Measurements from ENCODE around the gene CACHD1. TPM values are rescaled to one million over a fixed set of nuclear protein-coding genes. Genes with fewer than 3 reads are reported as not detected.

The CACHD1 gene
- total RNA-seq, 2 experiments from 2014 or later: not detected

GRCh38 chr1:64570267-64570855, 100.4 kb downstream of the CACHD1 start:
- Histone ChIP-seq H3K4me3 (ENCODE audit: low read depth, low read length, poor library complexity, severe bottlenecking) (no peak overlapping the region), H2AFZ (ENCODE audit: low read length) (no peak overlapping the region), H3K9me2 (ENCODE audit: insufficient read depth, low read length) (no peaks in the 10 kb centered on the region), H3K9me3 (ENCODE audit: low read length) (no peaks in the 10 kb centered on the region), H3K4me2 (ENCODE audit: low read length) (no peak overlapping the region), H3K27ac (ENCODE audit: low read depth, low read length, poor library complexity, severe bottlenecking) (no peak overlapping the region), H3K79me2 (ENCODE audit: insufficient read depth, low read depth, low read length) (no peaks in the 10 kb centered on the region), H3K36me3 (ENCODE audit: insufficient read depth, low read length) (no peaks in the 10 kb centered on the region), H3K4me1 (ENCODE audit: insufficient read depth, low read length, poor library complexity, severe bottlenecking) (no peaks in the 10 kb centered on the region), H4K20me1 (ENCODE audit: insufficient read depth, low read length) (no peaks in the 10 kb centered on the region)
- DNase-seq (ENCODE audit: low spot score): no peak
- ChIA-PET CTCF (ENCODE audit: unreplicated experiment) (no interaction called here), POLR2A (interaction anchor here (0.7 kb wide), 1 partner anchor 1408 kb away, joined by 3 read pairs; no protein-coding TSS in a partner anchor)
- intact Hi-C loops (cut with micrococcal nuclease; ENCODE audit: unreplicated experiment): no loop called here
- no peak for TF ChIP-seq EZH2phosphoT487 (IDR thresholded peaks at IDR 0.05; ENCODE audit: borderline replicate concordance, low read depth, low read length)
- no peak for TF ChIP-seq CTCF (conservative IDR thresholded peaks at IDR 0.05; ENCODE audit: low read length)
- no TSS peak for BruUV-seq (replicated peaks)

- Histone ChIP-seq H2AFZ (ENCODE audit: low read length) (no peak overlapping the region), H3K79me2 (ENCODE audit: insufficient read depth, low read depth, low read length) (no peaks in the 10 kb centered on the region), H3K9me2 (ENCODE audit: insufficient read depth, low read length) (no peaks in the 10 kb centered on the region), H4K20me1 (ENCODE audit: insufficient read depth, low read length) (no peaks in the 10 kb centered on the region), H3K4me2 (ENCODE audit: low read length) (no peak overlapping the region), H3K27ac (ENCODE audit: low read depth, low read length, poor library complexity, severe bottlenecking) (no peak overlapping the region), H3K9me3 (ENCODE audit: low read length) (no peaks in the 10 kb centered on the region), H3K36me3 (ENCODE audit: insufficient read depth, low read length) (no peaks in the 10 kb centered on the region), H3K4me1 (ENCODE audit: insufficient read depth, low read length, poor library complexity, severe bottlenecking) (no peaks in the 10 kb centered on the region), H3K4me3 (ENCODE audit: low read depth, low read length, poor library complexity, severe bottlenecking) (no peak overlapping the region)
- ChIA-PET CTCF (ENCODE audit: unreplicated experiment) (no interaction called here), POLR2A (no interaction called here)
- TF ChIP-seq EZH2phosphoT487 (IDR thresholded peaks at IDR 0.05; ENCODE audit: borderline replicate concordance, low read depth, low read length) (no peak), CTCF (conservative IDR thresholded peaks at IDR 0.05; ENCODE audit: low read length) (no peak)
- DNase-seq (ENCODE audit: low spot score): no peak
- intact Hi-C loops (cut with micrococcal nuclease; ENCODE audit: unreplicated experiment): no loop called here
- BruUV-seq (replicated peaks): no TSS peak
These were observed 102.4 kb downstream of the CACHD1 start for GRCh38 chr1:64572222-64572900.

GRCh38 chr1:64574301-64574700, 104.4 kb downstream of the CACHD1 start:
- Histone ChIP-seq H2AFZ (ENCODE audit: low read length) (no peak overlapping the region), H3K9me3 (ENCODE audit: low read length) (no peaks in the 10 kb centered on the region), H3K27ac (ENCODE audit: low read depth, low read length, poor library complexity, severe bottlenecking) (no peak overlapping the region), H3K4me2 (ENCODE audit: low read length) (no peak overlapping the region), H3K4me1 (ENCODE audit: insufficient read depth, low read length, poor library complexity, severe bottlenecking) (no peaks in the 10 kb centered on the region), H3K79me2 (ENCODE audit: insufficient read depth, low read depth, low read length) (no peaks in the 10 kb centered on the region), H3K4me3 (ENCODE audit: low read depth, low read length, poor library complexity, severe bottlenecking) (no peak overlapping the region), H4K20me1 (ENCODE audit: insufficient read depth, low read length) (no peaks in the 10 kb centered on the region), H3K9me2 (ENCODE audit: insufficient read depth, low read length) (no peaks in the 10 kb centered on the region), H3K36me3 (ENCODE audit: insufficient read depth, low read length) (no peaks in the 10 kb centered on the region)
- intact Hi-C loops (cut with micrococcal nuclease; ENCODE audit: unreplicated experiment): no loop called here
- CTCF ChIA-PET (ENCODE audit: unreplicated experiment): no interaction called here
- no TSS peak for BruUV-seq (replicated peaks)
- no peak for TF ChIP-seq CTCF (conservative IDR thresholded peaks at IDR 0.05; ENCODE audit: low read length)
- no peak for TF ChIP-seq EZH2phosphoT487 (IDR thresholded peaks at IDR 0.05; ENCODE audit: borderline replicate concordance, low read depth, low read length)
- DNase-seq (ENCODE audit: low spot score): no peak
- POLR2A ChIA-PET: interaction anchor here (0.7 kb wide), 1 partner anchor 24 kb away, joined by 3 read pairs; no protein-coding TSS in a partner anchor
